HUES64 (cell line): ENCODE data around the gene ZNF417.
"Not testable (repeated sequence)": the region's sequence is repeated elsewhere in the genome, so short reads cannot be mapped to it uniquely, and the experiment has no call there.

Experiments used
- H3K27ac ChIP-seq: 2 replicates; pipeline ENCODE4 v1.7.0; 2013; ENCODE audit warnings: low read depth, low read length, inconsistent platforms
- H3K27me3 ChIP-seq: 2 replicates; pipeline ENCODE4 v1.6.1; 2013; ENCODE audit warnings: mild to moderate bottlenecking, low read length; ENCODE audit not compliant: insufficient read depth
- H3K36me3 ChIP-seq: 2 replicates; pipeline ENCODE4 v1.6.1; 2013; ENCODE audit warnings: mild to moderate bottlenecking, low read length; ENCODE audit not compliant: insufficient read depth
- H3K4me1 ChIP-seq: 2 replicates; pipeline ENCODE4 v1.6.1; 2013; ENCODE audit warnings: mild to moderate bottlenecking, low read length, moderate library complexity; ENCODE audit not compliant: insufficient read depth
- H3K4me3 ChIP-seq: 2 replicates; pipeline ENCODE4 v1.5.1; 2013; ENCODE audit warnings: mild to moderate bottlenecking, low read length, moderate library complexity
- H3K9ac ChIP-seq: 2 replicates; pipeline ENCODE4 v1.6.1; 2013; ENCODE audit warnings: mild to moderate bottlenecking, low read depth, low read length
- H3K9me3 ChIP-seq: 2 replicates; pipeline ENCODE4 v1.6.1; 2013; ENCODE audit warnings: low read depth, low read length; ENCODE audit not compliant: insufficient read depth
- WGBS: fragments of 150-250, 120-280 bp; methylation state at CpG from one replicate; pipeline ENCODE4 v1.1.7; 2013; ENCODE audit warnings: missing lambda C conversion rate; 5-methylcytosine and 5-hydroxymethylcytosine counted together

The ZNF417 gene

DNA sequence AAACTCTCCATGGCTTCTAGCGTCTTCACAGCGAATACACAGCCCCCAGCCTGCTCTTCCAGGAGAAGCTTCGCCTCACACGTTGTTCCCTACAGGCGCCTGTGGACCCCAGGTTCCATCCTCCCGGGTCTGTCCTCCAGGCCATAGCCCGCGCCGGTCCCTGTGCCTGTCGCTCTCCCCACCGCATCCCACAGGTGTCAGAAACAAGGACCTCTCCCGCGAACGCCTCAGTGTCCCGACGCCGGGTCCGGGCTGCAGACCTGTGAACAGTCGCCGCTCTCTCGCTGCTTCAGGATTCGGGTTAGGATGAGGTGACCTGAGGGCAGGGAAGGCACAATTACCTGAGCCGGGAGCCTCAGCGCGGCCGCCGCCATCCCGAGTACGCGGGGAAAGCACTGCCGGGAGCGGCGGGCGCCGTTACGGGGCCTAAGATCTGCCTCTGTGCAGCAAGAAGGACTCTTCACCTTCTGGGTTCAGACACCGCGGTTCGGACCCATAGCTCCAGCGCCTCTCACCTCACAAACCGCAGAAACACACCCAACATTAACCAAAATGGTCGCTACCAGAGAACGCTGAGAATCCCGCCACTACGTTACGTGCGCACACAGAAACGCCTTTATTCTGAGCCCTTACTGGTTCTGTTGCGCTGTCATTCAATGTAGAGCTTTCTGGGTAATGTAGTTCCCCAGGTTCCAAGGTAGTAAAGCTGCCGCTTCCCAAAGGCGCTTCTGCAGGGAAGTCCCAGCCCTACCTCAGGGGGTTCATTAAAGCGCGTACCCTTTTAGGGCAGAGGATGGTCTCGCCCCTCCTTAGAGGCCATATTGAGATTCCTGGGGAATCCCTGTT lies 18.7 kb upstream of the ZNF417 start, which contains the start of gene ZNF418:
TSS of gene ZNF418 (minus strand) at position 583 of the 846 bp plus-strand sequence. CDS start 1,580 bp downstream, outside the sequence.
- Histone ChIP-seq H3K36me3 (peaks cover 39% of the 10 kb centered on the region), H3K4me3 (peak within 1 kb of the TSS; percentile 81), H3K27ac (peak within 1 kb of the TSS; percentile 92), H3K9me3 (peaks cover 26% of the 10 kb centered on the region), H3K9ac (peak within 1 kb of the TSS; percentile 94), H3K4me1 (no peaks in the 10 kb centered on the region), H3K27me3 (no peaks in the 10 kb centered on the region)
- WGBS, result 1% methylated on average over 54 of the region's 54 CpGs

GRCh38 chr19:57927587-57927986 lies 11.2 kb upstream of the ZNF417 start:
- H3K36me3 ChIP-seq, result peaks cover 89% of the 10 kb centered on the region

DNA sequence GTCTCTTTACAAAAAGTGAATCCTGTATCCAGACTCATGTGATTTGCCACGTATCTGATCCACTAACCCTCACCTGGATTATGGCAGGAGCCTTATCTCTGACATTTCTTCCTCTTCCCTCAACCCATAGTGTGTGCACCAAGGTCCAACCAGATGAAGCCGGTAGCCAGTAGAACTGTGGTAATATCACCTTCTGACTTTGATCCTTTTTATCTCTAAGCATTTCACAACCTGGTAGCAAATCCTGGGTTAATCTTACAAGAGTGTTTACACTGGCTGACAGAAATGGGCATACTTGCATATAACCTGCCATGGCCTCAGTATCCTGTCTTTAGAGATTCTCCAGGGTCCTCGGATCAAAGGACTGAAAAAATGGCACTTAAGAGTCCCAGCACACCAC lies 1.9 kb downstream of the ZNF417 start:
- Histone ChIP-seq H3K9ac (no peak overlapping the region), H3K27me3 (no peaks in the 10 kb centered on the region), H3K4me1 (peaks cover 5% of the 10 kb centered on the region; the same call in 1 of the 2 replicates), H3K27ac (no peak overlapping the region), H3K36me3 (peaks cover 43% of the 10 kb centered on the region), H3K4me3 (no peak overlapping the region), H3K9me3 (no peaks in the 10 kb centered on the region)
- 89% methylated on average over 3 of the region's 3 CpGs for WGBS

More at GRCh38 chr19:57927587-57927986, 11.2 kb upstream of the ZNF417 start:
- 97% methylated on average over 4 of the region's 4 CpGs for WGBS
- Histone ChIP-seq H3K9me3 (peaks cover 61% of the 10 kb centered on the region), H3K27ac (no peak overlapping the region), H3K4me3 (no peak overlapping the region), H3K9ac (no peak overlapping the region), H3K4me1 (no peaks in the 10 kb centered on the region), H3K27me3 (no peaks in the 10 kb centered on the region)

DNA sequence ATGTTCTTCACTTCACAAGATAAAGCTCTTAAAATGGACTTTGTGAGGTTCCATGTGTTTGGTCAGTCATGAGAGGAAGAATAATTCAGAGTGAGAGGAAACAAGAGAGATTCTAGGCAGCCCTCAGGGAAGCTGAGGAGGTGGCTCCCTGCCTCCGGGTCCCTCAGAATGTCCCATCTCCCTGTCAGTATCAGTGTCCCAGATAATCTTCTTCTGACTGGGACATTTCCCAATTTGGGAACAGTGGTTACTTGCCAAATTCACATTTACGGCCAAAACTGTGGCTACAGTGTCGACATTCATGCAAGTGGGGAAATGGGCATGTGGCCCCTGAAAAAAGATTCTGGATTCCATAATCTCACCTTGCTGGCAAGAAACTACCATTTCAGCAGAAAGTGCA lies 9.0 kb downstream of the ZNF417 start:
- H3K9me3 ChIP-seq, result no peaks in the 10 kb centered on the region
- no peak overlapping the region for H3K9ac ChIP-seq
- no peak overlapping the region for H3K4me3 ChIP-seq
- WGBS, result 98% methylated on average over 3 of the region's 3 CpGs
- no peaks in the 10 kb centered on the region for H3K4me1 ChIP-seq
- H3K36me3 ChIP-seq, result peaks cover 40% of the 10 kb centered on the region
- no peak overlapping the region for H3K27ac ChIP-seq
- no peaks in the 10 kb centered on the region for H3K27me3 ChIP-seq

DNA sequence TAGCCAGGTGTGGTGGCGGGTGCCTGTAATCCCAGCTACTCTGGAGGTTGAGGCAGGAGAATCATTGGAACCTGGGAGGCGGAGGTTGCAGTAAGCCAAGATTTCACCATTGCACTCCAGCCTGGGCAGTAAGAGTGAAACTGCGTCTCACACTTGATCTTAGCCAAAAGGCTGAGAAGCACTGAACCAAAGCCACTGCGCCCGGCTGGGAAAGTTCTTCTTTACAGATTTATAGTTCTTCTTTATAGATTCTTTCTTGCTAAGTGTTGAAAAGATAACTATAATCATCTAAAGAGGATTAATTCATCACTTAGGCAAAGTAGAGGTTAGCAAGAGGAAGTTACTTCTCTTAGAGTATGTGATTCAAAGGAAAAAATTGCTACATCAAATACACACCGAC lies 11.1 kb downstream of the ZNF417 start:
- Histone ChIP-seq H3K9ac (no peak overlapping the region), H3K4me1 (no peaks in the 10 kb centered on the region), H3K4me3 (no peak overlapping the region), H3K27ac (no peak overlapping the region), H3K27me3 (no peaks in the 10 kb centered on the region), H3K9me3 (no peaks in the 10 kb centered on the region), H3K36me3 (peaks cover 25% of the 10 kb centered on the region)
- 97% methylated on average over 3 of the region's 6 CpGs for WGBS

DNA sequence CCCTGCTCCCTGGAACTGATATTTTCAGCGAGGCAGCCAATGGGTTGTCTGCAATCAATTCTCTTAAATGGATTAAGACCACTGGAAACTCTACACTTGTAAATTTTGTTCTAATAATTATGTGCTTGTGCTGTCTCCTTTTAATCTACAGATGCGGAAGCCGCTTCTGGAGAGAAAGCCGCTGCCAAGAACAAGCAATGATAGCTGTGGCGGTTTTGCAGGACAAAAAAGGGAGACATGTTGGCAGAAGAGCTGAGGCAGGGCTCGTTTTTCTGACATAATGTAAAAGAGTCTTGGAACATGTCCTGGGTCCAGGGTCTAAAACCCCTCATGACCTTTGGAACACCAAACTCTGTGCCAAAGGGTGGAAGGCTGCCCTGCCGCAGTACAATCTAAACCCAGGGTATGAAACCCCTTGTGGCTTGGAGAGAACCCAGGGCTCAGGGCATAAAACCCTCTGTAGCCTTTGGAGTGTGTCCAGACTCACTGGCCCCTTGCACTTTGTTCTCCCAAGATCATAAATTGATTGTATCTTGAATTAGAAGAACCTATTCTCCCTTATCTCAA lies 12.7 kb downstream of the ZNF417 start:
- no peaks in the 10 kb centered on the region for H3K9me3 ChIP-seq
- no peak overlapping the region for H3K9ac ChIP-seq
- no peak overlapping the region for H3K27ac ChIP-seq
- no peak overlapping the region for H3K4me3 ChIP-seq
- 85% methylated on average over 7 of the region's 7 CpGs for WGBS
- H3K4me1 ChIP-seq, result no peaks in the 10 kb centered on the region
- peaks cover 19% of the 10 kb centered on the region for H3K36me3 ChIP-seq
- H3K27me3 ChIP-seq, result no peaks in the 10 kb centered on the region

GRCh38 chr19:57900311-57900710 lies 16.1 kb downstream of the ZNF417 start:
- Histone ChIP-seq H3K36me3 (no peaks in the 10 kb centered on the region), H3K4me3 (no peak overlapping the region), H3K9ac (no peak overlapping the region), H3K9me3 (no peaks in the 10 kb centered on the region), H3K27ac (no peak overlapping the region), H3K27me3 (no peaks in the 10 kb centered on the region), H3K4me1 (no peaks in the 10 kb centered on the region)
- WGBS, result 95% methylated on average over 5 of the region's 5 CpGs

DNA sequence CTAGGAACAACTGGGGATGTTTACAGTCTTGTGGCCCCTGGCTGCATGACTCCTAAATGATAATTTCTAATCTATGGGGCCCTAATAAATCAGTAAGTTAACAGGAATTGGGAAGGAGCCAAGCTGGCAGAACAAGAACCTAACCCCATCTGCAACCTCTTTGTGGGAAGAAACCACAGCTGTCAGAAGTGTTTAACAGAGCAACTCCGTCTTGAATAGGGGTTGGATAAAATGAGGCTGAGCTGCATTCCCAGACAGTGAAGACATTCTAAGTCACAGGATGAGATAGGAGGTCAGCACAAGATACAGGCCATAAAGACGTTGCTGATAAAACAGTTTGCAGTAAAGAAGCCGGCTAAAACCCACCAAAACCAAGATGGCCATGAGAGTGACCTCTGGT lies 25.7 kb downstream of the ZNF417 start:
- 87% methylated on average over 3 of the region's 3 CpGs for WGBS
- H3K36me3 ChIP-seq, H3K9ac ChIP-seq: not testable (repeated sequence)

DNA sequence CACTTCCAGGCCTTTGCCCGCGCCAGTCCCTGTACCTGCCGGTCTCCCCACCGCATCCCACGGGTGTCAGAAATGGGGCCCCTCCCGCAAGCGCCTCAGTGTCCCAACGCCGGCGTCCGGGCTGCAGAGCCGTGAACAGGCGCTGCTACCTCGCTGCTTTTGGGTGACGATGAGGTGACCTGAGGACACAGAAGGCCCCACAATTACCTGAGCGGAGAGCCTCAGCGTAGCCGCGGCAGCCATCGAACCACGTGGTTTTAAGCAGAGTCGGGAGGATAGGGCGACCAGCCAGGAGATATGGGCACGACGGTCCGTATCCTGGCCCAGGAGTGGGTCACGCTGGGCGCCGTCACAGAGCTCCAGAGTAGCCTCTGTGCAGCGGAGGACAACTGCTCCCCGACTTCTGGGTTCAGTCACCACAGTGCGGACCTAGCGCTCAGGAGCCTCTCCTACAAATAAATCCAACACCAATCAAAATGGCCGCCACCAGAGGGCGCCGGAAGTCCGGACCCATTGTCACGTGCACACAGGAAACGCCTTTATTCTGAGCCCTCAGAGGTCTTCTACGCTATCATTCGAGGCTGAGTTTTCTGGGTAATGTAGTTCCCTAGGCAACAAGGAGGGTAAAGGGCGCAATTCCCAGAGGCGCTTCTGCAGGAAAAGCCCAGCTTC lies 27.7 kb downstream of the ZNF417 start, which contains the start of gene ZNF814:
TSS of gene ZNF814 (minus strand) at position 478 of the 672 bp plus-strand sequence. CDS start at position 243, 235 bp downstream.
- Histone ChIP-seq H3K9me3 (no peaks in the 10 kb centered on the region), H3K4me3 (peak within 1 kb of the TSS; percentile 79), H3K4me1 (peaks cover 28% of the 10 kb centered on the region), H3K36me3 (peaks cover 27% of the 10 kb centered on the region), H3K27me3 (no peaks in the 10 kb centered on the region), H3K9ac (peak within 1 kb of the TSS; percentile 95), H3K27ac (peak within 1 kb of the TSS; percentile 89)
- under 1% methylated on average over 43 of the region's 43 CpGs for WGBS

More for the DNA sequence above, 25.7 kb downstream of the ZNF417 start:
- not testable (repeated sequence) for H3K4me3 ChIP-seq, H3K27ac ChIP-seq, H3K27me3 ChIP-seq, H3K9me3 ChIP-seq
- peaks cover 14% of the 10 kb centered on the region for H3K4me1 ChIP-seq

- H3K4me3 ChIP-seq, result peak overlapping the region; percentile 79
- WGBS, result under 1% methylated on average over 8 of the region's 8 CpGs
Measured at GRCh38 chr19:57888107-57888559, 28.3 kb downstream of the ZNF417 start.

More at GRCh38 chr19:57888107-57888559, 28.3 kb downstream of the ZNF417 start:
- Histone ChIP-seq H3K9me3 (no peaks in the 10 kb centered on the region), H3K4me1 (peaks cover 28% of the 10 kb centered on the region), H3K27ac (peak overlapping the region; percentile 89), H3K36me3 (peaks cover 30% of the 10 kb centered on the region), H3K27me3 (no peaks in the 10 kb centered on the region), H3K9ac (peak overlapping the region; percentile 95)
